HCT116 (cell line): ENCODE results near the gene EEF1A2. TPM values are rescaled to one million over a fixed set of nuclear protein-coding genes. Genes with fewer than 3 reads are reported as not detected.

ENCODE experiments used
- ATAC-seq: fragments of 200-7000 bp; cut with Tn5 transposase; 2 replicates; pipeline ENCODE4 v1.9.1; 2020; ENCODE audit warnings: mild to moderate bottlenecking, moderate library complexity
- BruUV-seq: library from RNA; stranded (reverse); fragments of 400-500 nt; replicated peaks from 2 replicates; lab custom pipeline; 2021; lab: Mats Ljungman, UMichigan
- CTCF ChIA-PET: fragments of 300-600 bp; sonication (Branson Sonifier 250); formaldehyde crosslinking; loops from one replicate; lab custom pipeline; 2021; ENCODE audit warnings: antibody characterized with exemption; lab: Charles Lee
- POLR2A ChIA-PET: fragments of 300-600, 350-600 bp; sonication (Branson Sonifier 250); formaldehyde crosslinking; loops from one replicate; lab custom pipeline; 2021; ENCODE audit warnings: antibody characterized with exemption; lab: Charles Lee
- RAD21 ChIA-PET, 2 experiments: fragments of 300-600 bp; sonication (Branson Sonifier 250); formaldehyde crosslinking; loops; one replicate each; lab custom pipeline; 2023; ENCODE audit warnings: low total read pairs in 2 of 2; ENCODE audit not compliant: uncharacterized antibody in 2 of 2, unreplicated experiment in 2 of 2, low non-redundant PET in 1 of 2; lab: Charles Lee
- DNase-seq: peaks from one replicate; pipeline ENCODE4 v3.0.0-alpha.2; 2010; ENCODE audit warnings: low read depth, low spot score
- H2AFZ ChIP-seq: fragments of 200-600 bp; shearing (Covaris generic), sonication (generic); 2 replicates; pipeline ENCODE4 v1.6.1; 2017; ENCODE audit warnings: low read depth, mixed run types, mixed read lengths, antibody characterized with exemption, low read length; ENCODE audit not compliant: poor library complexity, severe bottlenecking
- H3K27ac ChIP-seq: 2 replicates; pipeline ENCODE4 v1.5.1; 2012; ENCODE audit warnings: low read depth, low read length
- H3K27me3 ChIP-seq: fragments of 200-600 bp; sonication (generic); 2 replicates; pipeline ENCODE4 v1.6.1; 2016; ENCODE audit warnings: mixed run types, low read length, mixed read lengths; ENCODE audit not compliant: insufficient read depth
- H3K36me3 ChIP-seq, 2 experiments: fragments of 200-500 bp in 1 of 2; fragments of 200-600 bp in 1 of 2; sonication (Bioruptor generic) in 1 of 2; sonication (generic) in 1 of 2; 2 replicates each; pipeline versions ENCODE4 v1.5.1 to v1.6.1; 2014 to 2016; ENCODE audit warnings: low read length in 2 of 2, inconsistent platforms in 1 of 2, mixed read lengths in 1 of 2, mixed run types in 1 of 2; ENCODE audit not compliant: insufficient read depth in 2 of 2, control insufficient read depth in 1 of 2
- H3K4me1 ChIP-seq, 2 experiments: fragments of 200-600 bp in 1 of 2; sonication (generic) in 1 of 2; 2 replicates each; pipeline versions ENCODE4 v1.5.1 to v1.6.1; 2012 to 2017; ENCODE audit warnings: low read length in 2 of 2, inconsistent platforms in 1 of 2, mild to moderate bottlenecking in 1 of 2, mixed read lengths in 1 of 2, mixed run types in 1 of 2, moderate library complexity in 1 of 2; ENCODE audit not compliant: insufficient read depth in 2 of 2, control insufficient read depth in 1 of 2
- H3K4me2 ChIP-seq: fragments of 200-600 bp; sonication (generic); 2 replicates; pipeline ENCODE4 v1.6.1; 2017; ENCODE audit warnings: mixed run types, low read length, mixed read lengths
- H3K4me3 ChIP-seq, 2 experiments: fragments of 200-600 bp in 1 of 2; sonication (generic) in 1 of 2; replicated peaks in 1 of 2; 2 replicates each; pipeline ENCODE4 v1.5.1; 2011 to 2016; ENCODE audit warnings: low read length in 2 of 2, control low read depth in 1 of 2, low read depth in 1 of 2, mild to moderate bottlenecking in 1 of 2, mixed read lengths in 1 of 2, mixed run types in 1 of 2
- H3K79me2 ChIP-seq: fragments of 200-600 bp; sonication (generic); 2 replicates; pipeline ENCODE4 v1.6.1; 2017; ENCODE audit warnings: mild to moderate bottlenecking, mixed run types, low read length, moderate library complexity, mixed read lengths; ENCODE audit not compliant: insufficient read depth
- H3K9ac ChIP-seq: fragments of 200-600 bp; sonication (generic); 2 replicates; pipeline ENCODE4 v1.6.1; 2016; ENCODE audit warnings: low read length, mixed read lengths
- H3K9me2 ChIP-seq: fragments of 200-600 bp; sonication (generic), shearing (Covaris generic); 2 replicates; pipeline ENCODE4 v1.6.1; 2017; ENCODE audit warnings: mixed run types, mild to moderate bottlenecking, moderate library complexity; ENCODE audit not compliant: insufficient read depth
- H3K9me3 ChIP-seq, 2 experiments: fragments of 200-500 bp in 1 of 2; fragments of 200-600 bp in 1 of 2; sonication (Bioruptor generic) in 1 of 2; sonication (generic) in 1 of 2; 2 replicates each; pipeline ENCODE4 v1.6.1; 2014 to 2017; ENCODE audit warnings: low read length in 2 of 2, mixed read lengths in 2 of 2, inconsistent platforms in 1 of 2, low read depth in 1 of 2, mild to moderate bottlenecking in 1 of 2, mixed run types in 1 of 2, moderate library complexity in 1 of 2; ENCODE audit not compliant: control insufficient read depth in 1 of 2, insufficient read depth in 1 of 2
- H4K20me1 ChIP-seq: fragments of 200-600 bp; sonication (generic), shearing (Covaris generic); 2 replicates; pipeline ENCODE4 v1.6.1; 2017; ENCODE audit warnings: mixed run types, mild to moderate bottlenecking, moderate library complexity; ENCODE audit not compliant: insufficient read depth
- CBX3 ChIP-seq: IDR thresholded peaks from 2 replicates; pipeline ENCODE4 v1.6.1; 2012; ENCODE audit warnings: low read depth
- EZH2 ChIP-seq: fragments of 200-600 bp; sonication (generic); IDR thresholded peaks from 2 replicates; pipeline ENCODE4 v1.6.1; 2017; ENCODE audit warnings: antibody characterized with exemption, mixed run types
- EZH2phosphoT487 ChIP-seq: fragments of 200-600 bp; IDR thresholded peaks from 2 replicates; pipeline ENCODE4 v1.6.1; 2018; ENCODE audit warnings: antibody characterized with exemption, borderline replicate concordance
- JUND ChIP-seq: IDR thresholded peaks from 2 replicates; pipeline ENCODE4 v1.6.1; 2012
- POLR2A ChIP-seq: IDR thresholded peaks from 2 replicates; pipeline ENCODE4 v1.7.0; 2011; ENCODE audit warnings: borderline replicate concordance; ENCODE audit not compliant: insufficient read depth, insufficient read length; ENCODE audit errors: extremely low read depth
- RAD21 ChIP-seq: IDR thresholded peaks from 2 replicates; pipeline ENCODE4 v1.6.1; 2012; ENCODE audit warnings: low read depth, mild to moderate bottlenecking
- REST ChIP-seq: IDR thresholded peaks from 2 replicates; pipeline ENCODE4 v1.6.1; 2012; ENCODE audit warnings: low read depth
- SRF ChIP-seq: IDR thresholded peaks from 2 replicates; pipeline ENCODE4 v1.6.1; 2012; ENCODE audit warnings: low read depth
- ZBTB33 ChIP-seq: IDR thresholded peaks from 2 replicates; pipeline ENCODE4 v1.6.1; 2011; ENCODE audit warnings: mild to moderate bottlenecking, low read length, moderate library complexity; ENCODE audit not compliant: insufficient replicate concordance; ENCODE audit errors: extremely low read depth
- ZFX ChIP-seq: fragments of 450-650 bp; IDR thresholded peaks from 2 replicates; pipeline ENCODE4 v1.6.1; 2017
- intact Hi-C: fragments of 100-400 bp; cut with micrococcal nuclease; formaldehyde crosslinking; loops from 2 replicates; pipeline ENCODE4 v1.10.0; 2022
- total RNA-seq: library from RNA; stranded (reverse); gene quantifications from one replicate; pipeline ENCODE4 v1.2.1, GENCODE V29; 2021; ENCODE audit not compliant: unreplicated experiment

Gene EEF1A2
- total RNA-seq, 1 experiment from 2014 or later, result 454 TPM

- no peak overlapping the region for H3K9ac ChIP-seq
- H3K9me2 ChIP-seq, result no peaks in the 10 kb centered on the region
- ChIA-PET CTCF (no interaction called here), RAD21 (no interaction called here), POLR2A (no interaction called here)
- no peaks in the 10 kb centered on the region for H3K9me3 ChIP-seq
- H3K36me3 ChIP-seq, result no peaks in the 10 kb centered on the region
- no peak overlapping the region for H3K4me2 ChIP-seq
- no peak for ATAC-seq
- no peak overlapping the region for H3K27ac ChIP-seq
- TF ChIP-seq RAD21, result no peak
- no peak for TF ChIP-seq SRF
- no peak for TF ChIP-seq POLR2A
- TF ChIP-seq ZFX, result no peak
- TF ChIP-seq JUND, result no peak
- no peak for TF ChIP-seq EZH2
- TF ChIP-seq REST, result no peak
- TF ChIP-seq CBX3, result no peak
- no peak for TF ChIP-seq ZBTB33
- no peak for TF ChIP-seq EZH2phosphoT487
- no peak overlapping the region for H3K4me3 ChIP-seq
- intact Hi-C loops, result no loop called here
- BruUV-seq, result no TSS peak
- no peak overlapping the region for H2AFZ ChIP-seq
- no peaks in the 10 kb centered on the region for H3K27me3 ChIP-seq
- no peaks in the 10 kb centered on the region for H4K20me1 ChIP-seq
- H3K4me1 ChIP-seq, result no peaks in the 10 kb centered on the region
- no peak for DNase-seq
- peaks cover 32% of the 10 kb centered on the region; the same call in 1 of the 2 replicates for H3K79me2 ChIP-seq
Measured at GRCh38 chr20:63449796-63450730, 48.8 kb downstream of the EEF1A2 start.
